Measurements from ENCODE around the gene PRRC2B.

Gene PRRC2B

DNA sequence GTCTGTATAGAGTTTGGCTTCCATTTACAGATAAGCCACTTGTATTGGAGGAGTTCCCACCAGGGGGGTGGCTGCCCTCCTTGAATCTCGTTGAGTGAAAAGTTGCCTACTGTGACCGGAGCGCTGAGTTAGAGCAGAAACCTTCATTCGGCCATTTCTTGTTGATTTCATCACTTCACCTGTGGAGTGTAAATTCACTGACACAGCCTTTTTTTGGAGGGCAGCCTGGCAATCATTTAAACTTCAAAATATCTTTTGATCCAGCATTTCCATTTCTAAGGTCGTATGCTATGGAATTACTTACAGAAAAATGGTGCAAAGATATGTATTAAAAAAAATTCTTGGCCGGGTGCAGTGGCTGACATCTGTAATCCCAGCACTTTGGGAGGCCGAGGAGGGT, 40.8 kb downstream of the PRRC2B start:
- in situ Hi-C loops (cut with MboI; ENCODE audit: low pct_unique_long_range_greater_than_20kb, low sequenced_read_pairs, unreplicated experiment): no loop called here
- DNase-seq (ENCODE audit: low spot score): no peak
- TF ChIP-seq CTCF (IDR thresholded peaks at IDR 0.05; ENCODE audit: extremely low read depth, insufficient read depth, missing control alignments): no peak

DNA sequence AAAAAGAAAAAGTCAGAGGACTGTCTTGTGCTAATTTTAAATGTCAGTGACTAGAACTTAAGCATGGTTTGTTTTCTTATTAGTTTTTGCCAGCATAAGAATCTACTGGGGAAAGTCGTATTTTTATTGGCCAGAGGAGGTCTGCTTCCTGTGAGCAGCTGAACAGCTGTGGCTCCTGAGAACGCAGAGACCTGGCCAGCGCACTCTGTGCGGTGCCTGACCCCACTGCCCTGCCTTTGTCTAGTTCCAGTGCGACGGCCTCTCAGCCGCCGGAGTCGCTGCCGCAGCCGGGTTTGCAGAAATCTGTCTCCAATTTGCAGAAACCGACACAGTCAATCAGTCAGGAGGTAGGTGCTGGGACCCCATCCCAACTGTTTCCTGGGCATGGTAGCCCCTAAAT, 42.5 kb downstream of the PRRC2B start:
- no peak for DNase-seq (ENCODE audit: low spot score)
- no peak for TF ChIP-seq CTCF (IDR thresholded peaks at IDR 0.05; ENCODE audit: extremely low read depth, insufficient read depth, missing control alignments)
- in situ Hi-C loops (cut with MboI; ENCODE audit: low pct_unique_long_range_greater_than_20kb, low sequenced_read_pairs, unreplicated experiment): no loop called here

DNA sequence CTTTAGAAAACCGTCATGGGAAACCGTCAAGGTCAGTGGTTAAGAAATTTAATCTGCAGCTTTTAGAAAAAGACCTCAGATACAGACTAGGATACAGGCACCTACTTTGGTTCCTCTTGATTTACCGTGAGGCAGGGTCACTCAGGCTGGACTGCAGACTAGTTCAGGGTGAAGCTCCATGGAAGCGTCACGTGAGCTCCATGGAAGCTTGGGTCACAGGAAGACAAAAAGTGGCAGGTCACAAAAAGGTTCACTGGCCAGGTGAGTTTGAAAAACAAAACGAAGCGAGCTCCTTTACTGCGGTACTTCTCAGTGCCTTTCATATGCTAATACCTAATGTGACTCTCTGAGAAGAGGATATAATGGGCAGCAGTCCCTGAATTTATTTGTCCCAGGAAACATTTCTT, 43.0 kb downstream of the PRRC2B start:
- no peak for TF ChIP-seq CTCF (IDR thresholded peaks at IDR 0.05; ENCODE audit: extremely low read depth, insufficient read depth, missing control alignments)
- DNase-seq (ENCODE audit: low spot score): no peak
- in situ Hi-C loops (cut with MboI; ENCODE audit: low pct_unique_long_range_greater_than_20kb, low sequenced_read_pairs, unreplicated experiment): no loop called here

GRCh38 chr9:131438190-131438589, 44.3 kb downstream of the PRRC2B start:
- no peak for DNase-seq (ENCODE audit: low spot score)
- no peak for TF ChIP-seq CTCF (IDR thresholded peaks at IDR 0.05; ENCODE audit: extremely low read depth, insufficient read depth, missing control alignments)
- in situ Hi-C loops (cut with MboI; ENCODE audit: low pct_unique_long_range_greater_than_20kb, low sequenced_read_pairs, unreplicated experiment): no loop called here

GRCh38 chr9:131439224-131439623, 45.3 kb downstream of the PRRC2B start:
- in situ Hi-C loops (cut with MboI; ENCODE audit: low pct_unique_long_range_greater_than_20kb, low sequenced_read_pairs, unreplicated experiment): no loop called here
- no peak for DNase-seq (ENCODE audit: low spot score)
- TF ChIP-seq CTCF (IDR thresholded peaks at IDR 0.05; ENCODE audit: extremely low read depth, insufficient read depth, missing control alignments): no peak

DNA sequence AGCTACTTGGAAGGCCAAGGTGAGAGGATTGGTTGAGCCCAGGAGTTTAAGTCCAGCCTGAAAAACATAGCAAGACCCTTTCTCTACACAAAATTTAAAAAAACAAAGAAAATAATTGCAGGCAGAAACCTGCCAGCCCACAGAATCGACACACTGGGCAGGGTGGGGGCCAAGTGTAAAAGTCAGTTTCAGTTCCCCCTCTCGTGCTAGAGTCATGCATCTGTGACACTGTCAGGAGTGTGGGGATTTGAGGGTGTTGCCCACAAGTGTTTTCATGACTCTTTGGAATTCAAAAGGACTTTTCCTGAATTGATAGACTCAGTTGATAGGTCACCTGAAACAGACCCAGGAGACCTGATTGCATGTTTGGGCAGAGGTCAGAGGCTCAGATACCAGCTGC, 47.6 kb downstream of the PRRC2B start:
- DNase-seq (ENCODE audit: low spot score): peak; percentile 40
- in situ Hi-C loops (cut with MboI; ENCODE audit: low pct_unique_long_range_greater_than_20kb, low sequenced_read_pairs, unreplicated experiment): no loop called here
- no peak for TF ChIP-seq CTCF (IDR thresholded peaks at IDR 0.05; ENCODE audit: extremely low read depth, insufficient read depth, missing control alignments)

DNA sequence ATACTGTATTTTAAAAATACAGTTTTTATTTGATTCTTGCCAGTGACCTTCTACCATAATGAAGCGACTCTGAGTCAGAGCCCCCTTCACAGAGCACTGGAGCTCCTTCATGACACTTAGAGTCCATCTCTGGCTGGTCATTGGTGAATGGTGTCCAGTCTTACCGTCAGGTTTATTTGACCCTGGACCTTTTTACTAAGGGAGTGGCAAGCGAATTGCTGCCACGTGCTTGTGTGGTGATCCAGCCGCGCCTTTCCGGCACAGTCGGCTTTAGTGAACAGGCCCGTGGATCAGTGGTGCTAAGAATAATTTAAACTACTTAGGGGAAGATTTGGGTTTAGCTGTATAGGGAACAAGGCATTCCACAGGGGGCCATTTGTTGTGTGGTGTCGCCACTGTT, 48.5 kb downstream of the PRRC2B start:
- no peak for TF ChIP-seq CTCF (IDR thresholded peaks at IDR 0.05; ENCODE audit: extremely low read depth, insufficient read depth, missing control alignments)
- DNase-seq (ENCODE audit: low spot score): no peak
- in situ Hi-C loops (cut with MboI; ENCODE audit: low pct_unique_long_range_greater_than_20kb, low sequenced_read_pairs, unreplicated experiment): no loop called here
